Neural cell (in vitro differentiated cells): ENCODE data around the gene LMO4. TPM values are rescaled to one million over a fixed set of nuclear protein-coding genes. Genes with fewer than 3 reads are reported as not detected.
A peak's percentile ranks its signal among the peaks of the same experiment; 100 is the strongest.

Experiments
- H2AFZ ChIP-seq: fragments of 200-600, 300-800 bp; sonication (generic), shearing (Covaris generic); 2 replicates; pipeline ENCODE4 v1.6.0; 2014; ENCODE audit warnings: low read depth, mild to moderate bottlenecking, antibody characterized with exemption, low read length, moderate library complexity
- H3F3A ChIP-seq: fragments of 200-600 bp; shearing (Covaris generic); 2 replicates; pipeline ENCODE4 v1.6.1; 2016; ENCODE audit warnings: mild to moderate bottlenecking, moderate library complexity, mixed read lengths, antibody characterized with exemption, low read length; ENCODE audit not compliant: insufficient read depth, poor library complexity, severe bottlenecking
- H3K27ac ChIP-seq: fragments of 200-600, 300-800 bp; sonication (generic), shearing (Covaris generic); 2 replicates; pipeline ENCODE4 v1.5.1; 2014; ENCODE audit warnings: mild to moderate bottlenecking, low read length, moderate library complexity
- H3K27me3 ChIP-seq: fragments of 300-800, 200-600 bp; sonication (generic), shearing (Covaris generic); 2 replicates; pipeline ENCODE4 v1.6.0; 2014; ENCODE audit warnings: mild to moderate bottlenecking, low read depth, low read length, moderate library complexity; ENCODE audit not compliant: insufficient read depth
- H3K36me3 ChIP-seq: fragments of 300-800, 200-600 bp; sonication (generic), shearing (Covaris generic); 2 replicates; pipeline ENCODE4 v1.5.1; 2014; ENCODE audit warnings: mild to moderate bottlenecking, antibody characterized with exemption, low read length, moderate library complexity; ENCODE audit not compliant: insufficient read depth
- H3K4me2 ChIP-seq: fragments of 300-800, 200-600 bp; sonication (generic), shearing (Covaris generic); 2 replicates; pipeline ENCODE4 v1.6.0; 2014; ENCODE audit warnings: mild to moderate bottlenecking, low read length
- H3K4me3 ChIP-seq: fragments of 300-800, 200-600 bp; sonication (generic), shearing (Covaris generic); 2 replicates; pipeline ENCODE4 v1.5.1; 2014; ENCODE audit warnings: mild to moderate bottlenecking, low read length, moderate library complexity
- H3K79me2 ChIP-seq: fragments of 200-600 bp; shearing (Covaris generic); replicated peaks from 2 replicates; pipeline ENCODE4 v1.6.0; 2014; ENCODE audit warnings: mild to moderate bottlenecking, low read length, moderate library complexity; ENCODE audit not compliant: insufficient read depth
- H3K9ac ChIP-seq: fragments of 300-800, 200-600 bp; sonication (generic), shearing (Covaris generic); 2 replicates; pipeline ENCODE4 v1.6.1; 2016; ENCODE audit warnings: mild to moderate bottlenecking, low read length, mixed read lengths
- H3K9me2 ChIP-seq: fragments of 200-600 bp; shearing (Covaris generic); 2 replicates; pipeline ENCODE4 v1.6.1; 2016; ENCODE audit warnings: mild to moderate bottlenecking, low read length, mixed read lengths; ENCODE audit not compliant: insufficient read depth
- H3K9me3 ChIP-seq: fragments of 200-600, 300-800 bp; sonication (generic), shearing (Covaris generic); 2 replicates; pipeline ENCODE4 v1.6.1; 2016; ENCODE audit warnings: mild to moderate bottlenecking, mixed run types, low read length, moderate library complexity, mixed read lengths
- H4K20me1 ChIP-seq: fragments of 200-600 bp; shearing (Covaris generic); 2 replicates; pipeline ENCODE4 v1.6.1; 2016; ENCODE audit warnings: mild to moderate bottlenecking, mixed run types; ENCODE audit not compliant: insufficient read depth
- CTCF ChIP-seq: fragments of 450-650 bp; IDR thresholded peaks from 2 replicates; pipeline ENCODE4 v1.5.1; 2014; ENCODE audit warnings: antibody characterized with exemption, mild to moderate bottlenecking, moderate library complexity; ENCODE audit not compliant: poor library complexity, severe bottlenecking
- EP300 ChIP-seq: fragments of 450-650 bp; conservative IDR thresholded peaks from 2 replicates; pipeline ENCODE4 v1.6.1; 2014; ENCODE audit warnings: antibody characterized with exemption, mild to moderate bottlenecking, moderate library complexity; ENCODE audit not compliant: poor library complexity, severe bottlenecking
- EZH2 ChIP-seq: fragments of 200-600, 300-800 bp; shearing (Covaris generic), sonication (generic); IDR thresholded peaks from 2 replicates; pipeline ENCODE4 v1.6.1; 2014; ENCODE audit warnings: antibody characterized with exemption, low read length, borderline replicate concordance, mild to moderate bottlenecking; ENCODE audit not compliant: insufficient read depth, poor library complexity, severe bottlenecking
- MXI1 ChIP-seq: fragments of 450-650 bp; conservative IDR thresholded peaks from 2 replicates; pipeline ENCODE4 v1.6.1; 2014; ENCODE audit warnings: antibody characterized with exemption, mild to moderate bottlenecking; ENCODE audit not compliant: poor library complexity, severe bottlenecking
- POLR2AphosphoS5 ChIP-seq: IDR thresholded peaks from 2 replicates; pipeline ENCODE4 v1.6.1; 2012
- RAD21 ChIP-seq: fragments of 450-650 bp; conservative IDR thresholded peaks from 2 replicates; pipeline ENCODE4 v1.6.1; 2014; ENCODE audit warnings: antibody characterized with exemption, mild to moderate bottlenecking, moderate library complexity
- SMC3 ChIP-seq: fragments of 450-650 bp; conservative IDR thresholded peaks from 2 replicates; pipeline ENCODE4 v1.6.1; 2014; ENCODE audit warnings: antibody characterized with exemption, mild to moderate bottlenecking, moderate library complexity; ENCODE audit not compliant: poor library complexity
- TAF1 ChIP-seq: IDR thresholded peaks from 2 replicates; pipeline ENCODE4 v1.6.1; 2012; ENCODE audit warnings: low read depth
- polyA plus RNA-seq: library from polyadenylated mRNA; depleted of rRNA; stranded (reverse); fragments of >200 nt; gene quantifications from 2 replicates; pipeline ENCODE4 v1.2.3, GENCODE V29; 2014
- TF ChIP-seq, protein P1 (sequence below): IDR thresholded peaks from 2 replicates; pipeline ENCODE4 v1.6.1; 2012; ENCODE audit warnings: borderline replicate concordance

Gene LMO4
- polyA plus RNA-seq, 1 donor from 2014 or later: 147 TPM

DNA sequence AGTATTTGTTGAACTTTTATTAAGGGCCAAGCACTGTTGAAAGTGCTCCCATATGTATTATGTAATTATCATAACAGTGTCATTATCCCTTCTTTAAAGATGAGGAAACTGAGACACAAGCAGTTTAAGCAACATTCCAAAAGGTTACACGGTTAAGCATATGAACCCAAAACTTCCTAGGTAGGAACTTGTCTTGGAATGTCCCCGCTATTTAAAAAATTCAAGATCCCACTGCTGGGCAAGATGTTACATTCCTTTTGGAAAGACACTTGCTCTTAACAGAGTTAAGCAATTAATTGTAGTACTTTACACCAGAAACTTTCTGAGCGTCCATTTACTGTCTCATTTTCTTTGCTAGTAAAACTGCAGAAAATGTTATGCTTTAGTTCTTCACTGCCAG lies 15.6 kb downstream of the LMO4 start:
- H3K4me3 ChIP-seq: no peak overlapping the region
- H3F3A ChIP-seq: peaks cover 9% of the 10 kb centered on the region
- H3K27me3 ChIP-seq: no peaks in the 10 kb centered on the region
- H3K4me2 ChIP-seq: no peak overlapping the region
- H3K27ac ChIP-seq: no peak overlapping the region
- H3K36me3 ChIP-seq: peaks cover 16% of the 10 kb centered on the region
- H3K79me2 ChIP-seq: peaks cover 9% of the 10 kb centered on the region
- no peaks in the 10 kb centered on the region for H4K20me1 ChIP-seq
- H3K9me2 ChIP-seq: no peaks in the 10 kb centered on the region
- no peaks in the 10 kb centered on the region for H3K9me3 ChIP-seq
- H3K9ac ChIP-seq: no peak overlapping the region
- H2AFZ ChIP-seq: no peak overlapping the region
- TF ChIP-seq RAD21 (no peak), POLR2AphosphoS5 (no peak), EZH2 (no peak), SMC3 (no peak), MXI1 (no peak), CTCF (no peak), EP300 (no peak), TAF1 (no peak)
- TF ChIP-seq, protein P1, sequence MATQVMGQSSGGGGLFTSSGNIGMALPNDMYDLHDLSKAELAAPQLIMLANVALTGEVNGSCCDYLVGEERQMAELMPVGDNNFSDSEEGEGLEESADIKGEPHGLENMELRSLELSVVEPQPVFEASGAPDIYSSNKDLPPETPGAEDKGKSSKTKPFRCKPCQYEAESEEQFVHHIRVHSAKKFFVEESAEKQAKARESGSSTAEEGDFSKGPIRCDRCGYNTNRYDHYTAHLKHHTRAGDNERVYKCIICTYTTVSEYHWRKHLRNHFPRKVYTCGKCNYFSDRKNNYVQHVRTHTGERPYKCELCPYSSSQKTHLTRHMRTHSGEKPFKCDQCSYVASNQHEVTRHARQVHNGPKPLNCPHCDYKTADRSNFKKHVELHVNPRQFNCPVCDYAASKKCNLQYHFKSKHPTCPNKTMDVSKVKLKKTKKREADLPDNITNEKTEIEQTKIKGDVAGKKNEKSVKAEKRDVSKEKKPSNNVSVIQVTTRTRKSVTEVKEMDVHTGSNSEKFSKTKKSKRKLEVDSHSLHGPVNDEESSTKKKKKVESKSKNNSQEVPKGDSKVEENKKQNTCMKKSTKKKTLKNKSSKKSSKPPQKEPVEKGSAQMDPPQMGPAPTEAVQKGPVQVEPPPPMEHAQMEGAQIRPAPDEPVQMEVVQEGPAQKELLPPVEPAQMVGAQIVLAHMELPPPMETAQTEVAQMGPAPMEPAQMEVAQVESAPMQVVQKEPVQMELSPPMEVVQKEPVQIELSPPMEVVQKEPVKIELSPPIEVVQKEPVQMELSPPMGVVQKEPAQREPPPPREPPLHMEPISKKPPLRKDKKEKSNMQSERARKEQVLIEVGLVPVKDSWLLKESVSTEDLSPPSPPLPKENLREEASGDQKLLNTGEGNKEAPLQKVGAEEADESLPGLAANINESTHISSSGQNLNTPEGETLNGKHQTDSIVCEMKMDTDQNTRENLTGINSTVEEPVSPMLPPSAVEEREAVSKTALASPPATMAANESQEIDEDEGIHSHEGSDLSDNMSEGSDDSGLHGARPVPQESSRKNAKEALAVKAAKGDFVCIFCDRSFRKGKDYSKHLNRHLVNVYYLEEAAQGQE: no peak

GRCh38 chr1:87346130-87346814 lies 17.6 kb downstream of the LMO4 start:
- peak overlapping the region; percentile 64 for H3K27ac ChIP-seq

More at GRCh38 chr1:87346130-87346814, 17.6 kb downstream of the LMO4 start:
- Histone ChIP-seq H3K9me3 (no peaks in the 10 kb centered on the region), H3K79me2 (peaks cover 4% of the 10 kb centered on the region), H3K27me3 (no peaks in the 10 kb centered on the region), H3K9ac (no peak overlapping the region), H2AFZ (no peak overlapping the region), H3K9me2 (no peaks in the 10 kb centered on the region), H4K20me1 (no peaks in the 10 kb centered on the region), H3K4me3 (no peak overlapping the region), H3F3A (peaks cover 9% of the 10 kb centered on the region), H3K4me2 (no peak overlapping the region), H3K36me3 (peaks cover 10% of the 10 kb centered on the region)
- TF ChIP-seq MXI1 (no peak), EZH2 (no peak), EP300 (no peak), SMC3 (no peak)
